Measurements from ENCODE around the gene CLDN5. TPM values are rescaled to one million over a fixed set of nuclear protein-coding genes. Genes with fewer than 3 reads are reported as not detected.

The CLDN5 gene, protein sequence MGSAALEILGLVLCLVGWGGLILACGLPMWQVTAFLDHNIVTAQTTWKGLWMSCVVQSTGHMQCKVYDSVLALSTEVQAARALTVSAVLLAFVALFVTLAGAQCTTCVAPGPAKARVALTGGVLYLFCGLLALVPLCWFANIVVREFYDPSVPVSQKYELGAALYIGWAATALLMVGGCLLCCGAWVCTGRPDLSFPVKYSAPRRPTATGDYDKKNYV
- polyA plus RNA-seq (2013, experiment 1 of 2; ENCODE audit: insufficient read length): 0.14 TPM
- 2.4 TPM for polyA plus RNA-seq (2013, experiment 2 of 2; ENCODE audit: insufficient read length)

DNA sequence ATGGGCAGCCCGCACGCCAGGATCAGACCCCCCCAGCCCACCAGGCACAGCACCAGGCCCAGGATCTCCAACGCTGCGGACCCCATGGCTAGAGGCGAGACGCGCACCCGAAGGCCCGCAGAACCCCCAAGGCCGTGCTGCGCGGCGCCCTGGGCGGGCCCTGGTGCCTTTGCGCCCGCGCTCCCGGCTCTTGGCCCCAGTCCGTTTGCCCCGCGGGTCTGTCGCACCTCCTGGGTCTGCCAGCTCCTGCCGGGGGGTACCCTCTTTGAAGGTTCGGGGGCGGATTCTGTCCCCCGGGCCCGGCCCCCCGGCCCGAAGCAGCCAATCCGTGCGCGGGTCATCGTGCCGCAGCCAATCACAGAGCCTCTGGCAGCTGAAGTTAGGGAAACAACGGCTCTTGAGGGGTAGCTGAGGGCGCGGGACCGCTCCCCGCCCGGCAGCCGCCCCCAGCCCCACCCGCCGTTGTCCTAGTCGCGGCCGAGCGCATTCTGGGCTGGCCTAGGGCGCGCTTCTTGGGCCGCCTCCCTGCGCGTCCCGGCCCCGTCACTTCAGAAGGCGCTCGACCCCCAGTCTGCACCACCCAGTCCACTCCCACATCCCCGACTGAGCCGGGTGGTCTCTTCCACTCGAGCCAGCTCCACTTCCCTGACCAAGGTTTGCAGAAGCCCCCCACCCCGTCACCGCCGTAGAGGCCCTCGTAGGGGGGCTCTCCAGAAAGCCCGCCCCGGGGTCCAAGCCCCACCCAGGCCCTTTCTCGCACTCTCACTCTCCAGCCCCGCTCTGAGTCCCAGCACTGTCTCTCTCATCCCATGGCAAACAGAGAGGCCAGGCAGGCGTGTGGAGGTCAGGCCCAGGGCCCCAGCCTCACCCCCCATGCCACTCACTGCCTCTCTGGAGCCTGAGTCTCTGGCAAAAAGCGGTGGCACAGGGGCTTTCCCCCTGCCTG is at the start of gene CLDN5:
Gene CLDN5, minus strand, starts transcription at position 241 of the 946 bp plus-strand sequence. Its CDS starts 155 bp downstream, at position 86.
- DNase-seq: no peak

DNA sequence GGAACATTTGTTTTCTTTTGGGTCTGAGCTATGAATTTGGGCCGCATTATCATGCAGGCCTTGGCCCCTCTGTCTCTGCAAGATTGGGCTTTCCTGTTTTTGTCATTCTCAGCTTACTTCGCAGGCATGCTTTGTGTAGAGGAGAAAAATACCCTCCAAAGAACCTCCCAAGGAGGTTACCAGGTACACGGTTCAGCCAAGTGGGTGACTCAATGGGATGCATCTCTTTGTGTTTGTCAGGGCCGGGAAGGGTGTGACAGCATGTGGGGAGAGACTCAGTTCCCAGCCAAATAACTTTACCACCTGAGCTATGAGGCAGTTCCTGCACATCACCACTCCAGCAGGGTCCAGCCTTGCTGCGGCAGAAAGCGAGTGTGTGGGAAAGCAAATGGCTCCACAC is 47.8 kb upstream of the CLDN5 start:
- DNase-seq: no peak

DNA sequence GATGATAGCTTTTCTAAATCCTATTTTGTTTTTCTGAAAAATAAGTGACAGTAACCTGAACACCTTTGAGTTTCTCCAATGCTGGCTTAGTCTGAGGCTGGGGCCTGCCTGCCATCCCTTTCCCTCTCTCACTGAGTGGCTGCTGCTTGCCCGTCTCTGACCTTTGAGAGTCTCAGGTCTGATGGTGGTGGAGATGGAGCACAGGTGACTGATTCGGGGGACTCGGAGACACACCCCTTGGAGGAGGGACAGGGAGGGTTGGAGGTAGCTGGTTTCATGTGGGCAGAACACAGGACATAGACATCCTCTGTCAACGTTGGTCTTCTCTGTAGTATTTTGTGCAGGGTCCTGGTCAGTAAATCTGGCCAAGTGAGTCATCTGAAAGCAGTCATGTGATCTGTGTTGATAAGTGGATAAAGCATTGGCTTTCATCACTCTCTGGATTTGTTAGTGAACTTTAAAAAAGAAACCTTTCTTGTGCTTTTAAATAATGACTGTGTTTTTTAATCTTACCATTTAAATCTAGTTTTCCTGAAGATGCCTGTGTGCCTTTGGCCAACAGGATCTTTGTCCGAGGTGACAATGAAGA is 47.1 kb upstream of the CLDN5 start:
- DNase-seq: no peak

DNA sequence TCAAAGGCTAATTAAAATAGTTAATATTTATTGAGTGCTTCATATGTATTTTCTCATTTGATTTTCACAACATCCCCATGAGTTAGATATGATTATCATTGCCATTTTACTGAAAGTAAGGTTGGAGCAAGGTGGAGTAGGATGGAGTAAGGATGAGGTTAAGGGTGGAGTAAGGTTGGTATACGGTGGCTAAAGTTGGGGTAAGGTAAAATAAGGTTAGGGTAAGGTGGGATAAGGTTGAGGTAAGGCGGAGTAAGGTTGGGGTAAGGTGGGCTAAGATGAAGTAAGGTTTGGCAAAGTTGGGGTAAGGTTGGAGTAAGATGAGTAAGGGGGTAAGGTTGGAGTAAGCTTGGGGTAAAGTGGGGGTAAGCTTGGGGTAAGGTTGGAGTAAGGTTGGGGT is 45.8 kb upstream of the CLDN5 start:
- DNase-seq: no peak

DNA sequence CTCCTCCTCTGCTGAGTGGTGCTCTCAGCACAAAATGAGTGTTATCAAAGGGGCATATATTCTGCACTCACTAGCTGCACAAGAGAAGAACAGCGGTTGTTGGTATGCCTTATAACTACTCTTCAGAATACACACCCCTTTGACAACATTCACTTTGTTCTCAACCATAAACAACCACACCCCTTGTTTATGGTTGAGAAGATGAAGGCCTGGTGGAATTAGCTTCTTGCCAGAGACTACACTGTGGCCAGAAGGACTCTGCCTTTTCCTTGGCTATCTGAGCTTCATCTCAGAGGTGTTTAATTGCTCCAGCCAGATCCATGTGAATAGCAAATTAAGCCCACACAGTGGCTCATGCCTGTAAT is 45.0 kb upstream of the CLDN5 start:
- DNase-seq: no peak

DNA sequence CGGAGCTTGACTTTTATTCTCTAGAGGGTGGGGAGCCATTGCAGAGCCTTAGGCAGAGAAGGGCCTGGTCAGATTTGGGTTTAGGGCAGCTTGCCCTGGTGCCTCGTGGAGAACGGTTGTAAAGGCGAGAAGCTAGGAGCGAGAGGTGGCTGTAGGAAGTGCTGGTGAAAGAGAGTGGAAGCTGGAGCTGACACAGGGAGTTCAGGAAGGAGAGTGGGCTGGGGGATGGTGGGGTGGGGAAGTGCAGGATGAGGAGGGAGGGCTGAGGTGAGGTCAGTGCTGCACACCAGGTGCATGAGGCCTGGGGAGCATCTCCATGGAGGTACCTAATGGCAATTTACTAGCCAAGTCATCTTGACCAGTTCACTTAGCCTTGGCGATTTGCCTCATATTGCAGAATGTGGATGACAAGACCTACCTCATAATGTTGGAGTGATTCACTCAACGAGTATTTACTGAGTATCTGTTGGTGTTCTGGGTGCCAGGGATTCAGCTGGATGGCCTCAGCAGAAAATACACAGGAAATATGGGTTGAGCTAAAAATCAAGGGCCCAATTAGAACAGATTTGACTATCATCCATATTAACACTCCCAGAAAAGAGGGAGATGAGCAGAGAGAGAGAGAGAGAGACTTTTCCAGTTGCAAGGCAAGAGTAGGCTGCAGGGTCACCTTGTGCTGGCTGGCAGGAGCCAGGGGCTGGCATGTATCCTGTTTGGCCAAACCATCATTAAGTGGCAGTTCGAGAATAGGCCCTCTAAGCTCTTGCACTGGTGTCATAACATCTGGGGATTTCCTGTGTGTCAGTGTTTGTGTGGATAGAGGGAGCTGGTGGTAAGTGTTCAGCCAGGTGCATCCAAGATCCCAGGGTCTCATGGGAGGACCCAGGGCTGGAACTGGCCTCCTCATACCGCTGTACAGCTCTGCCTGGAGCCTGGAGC is 44.4 kb upstream of the CLDN5 start:
- DNase-seq: peak; percentile 57

DNA sequence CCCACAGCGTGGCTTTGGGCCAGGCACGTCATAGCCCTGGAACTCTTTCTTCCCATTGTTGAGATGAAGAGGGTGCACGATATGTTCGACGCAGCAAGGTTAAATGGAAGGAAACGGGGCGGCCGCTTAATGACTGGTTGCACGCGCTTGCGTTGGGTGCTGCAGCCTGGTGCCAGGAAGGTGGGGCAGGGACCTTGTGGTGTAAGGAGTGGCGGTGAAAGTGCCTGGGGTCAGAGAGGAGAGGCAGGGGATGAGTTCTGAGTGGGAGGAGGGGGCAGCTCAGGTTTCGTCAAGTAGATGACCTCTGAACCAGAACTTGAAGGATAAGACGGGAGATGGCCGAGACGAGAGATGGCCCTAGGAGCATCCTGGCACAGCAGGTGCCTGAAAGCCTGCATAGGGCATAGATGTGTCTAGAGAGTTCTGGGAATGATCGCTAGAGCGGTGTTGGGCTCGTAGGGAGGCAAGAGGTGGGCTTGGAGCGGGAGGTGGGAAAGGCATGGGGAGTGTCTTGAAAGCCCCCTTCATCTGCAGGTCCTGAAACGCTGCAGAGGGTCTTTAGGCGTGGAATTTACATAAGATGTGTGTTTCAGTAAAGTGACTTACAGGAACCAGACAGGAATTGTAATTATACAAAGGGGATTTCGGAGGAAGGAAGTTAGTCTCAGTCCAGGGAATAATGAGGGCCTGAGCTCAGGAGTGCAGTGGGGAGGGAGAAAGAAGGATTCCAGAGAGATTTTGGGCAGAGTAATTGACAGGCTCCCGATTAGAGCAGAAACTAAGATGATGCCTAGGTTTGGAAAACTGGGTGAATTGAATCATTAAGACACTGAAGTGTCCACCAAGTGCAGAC is 43.2 kb upstream of the CLDN5 start:
- DNase-seq: no peak

DNA sequence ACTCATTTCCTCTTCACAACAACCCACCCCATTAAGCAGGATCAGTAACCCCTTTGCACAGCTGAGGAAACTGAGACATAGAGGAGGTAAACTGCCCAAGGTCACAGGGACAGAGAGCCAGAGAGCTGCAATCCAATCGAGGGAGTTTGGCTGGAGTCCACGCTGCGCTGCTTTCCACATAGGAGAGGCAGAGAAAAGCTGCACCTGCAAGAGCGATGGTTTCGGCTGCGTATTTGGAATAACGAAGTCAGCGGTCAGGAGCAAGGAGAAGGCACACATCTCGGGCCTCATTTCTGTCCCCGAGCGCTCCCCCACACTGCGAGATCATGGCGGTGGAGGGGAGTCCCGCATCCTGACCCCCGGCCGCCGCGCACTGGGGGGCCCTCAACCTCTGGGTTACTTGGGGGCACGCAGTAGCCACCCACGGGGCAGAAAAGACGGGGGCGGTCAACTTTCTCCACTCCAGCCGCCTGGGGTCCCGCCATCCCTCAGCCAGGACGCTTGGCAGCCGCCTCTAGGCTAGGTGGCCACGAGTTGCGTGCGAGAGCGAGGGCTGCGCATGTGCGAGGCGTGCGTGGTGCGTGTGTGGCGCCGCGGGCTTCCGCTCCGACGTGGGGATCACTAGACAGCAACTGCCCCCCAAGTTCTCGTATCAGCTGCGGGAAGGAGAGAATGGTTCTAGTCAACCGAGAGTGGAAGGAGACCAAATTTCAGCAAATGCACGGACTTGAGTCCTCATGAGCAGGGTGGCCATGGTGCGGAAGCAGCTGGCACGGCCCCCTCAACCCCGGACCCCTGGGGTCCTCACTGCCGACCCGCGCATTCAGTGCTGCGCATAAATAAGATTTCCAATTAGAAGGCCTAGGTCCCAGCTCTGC is 42.3 kb upstream of the CLDN5 start:
- DNase-seq: no peak

DNA sequence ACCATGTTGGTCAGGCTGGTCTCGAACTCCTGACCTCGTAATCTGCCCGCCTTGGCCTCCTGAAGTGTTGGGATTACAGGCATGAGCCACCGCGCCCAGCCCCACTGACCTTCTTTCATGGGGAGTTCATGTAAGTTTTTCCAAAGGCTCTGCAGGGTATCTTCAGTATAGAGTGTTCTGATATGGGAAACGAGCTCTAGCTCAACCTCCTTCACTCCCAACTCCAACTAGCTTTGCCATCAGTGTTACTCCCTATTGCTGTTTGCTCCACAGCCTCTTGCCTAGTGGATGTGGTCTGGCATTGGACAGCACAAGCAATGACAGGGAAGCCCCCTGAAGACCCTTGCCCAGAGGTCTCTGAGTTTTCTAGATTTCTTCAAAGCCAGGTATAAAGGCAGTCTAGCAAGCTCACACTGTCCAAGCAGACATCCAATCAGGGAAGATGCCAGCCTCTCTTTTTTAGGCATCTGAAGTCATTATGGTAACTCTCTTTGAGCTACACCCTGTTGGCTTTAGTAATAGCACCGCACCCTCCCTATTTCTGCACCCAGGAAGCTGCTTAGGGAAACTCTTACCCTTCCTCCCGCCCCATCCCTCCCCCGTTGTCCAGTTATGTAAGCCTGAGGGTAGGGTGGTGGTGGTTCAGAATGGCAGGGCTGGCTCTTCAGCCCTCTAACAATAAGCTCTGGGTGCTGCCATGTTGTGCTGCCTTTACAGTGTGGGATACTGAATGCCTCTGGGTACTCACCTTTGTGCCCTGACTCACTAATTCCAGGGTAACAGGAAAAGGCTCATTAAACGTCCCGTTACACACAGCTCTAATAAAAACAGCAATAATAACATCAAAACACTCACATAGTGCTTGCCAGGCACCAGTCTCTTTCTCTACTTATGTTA is 41.4 kb upstream of the CLDN5 start:
- DNase-seq: no peak

DNA sequence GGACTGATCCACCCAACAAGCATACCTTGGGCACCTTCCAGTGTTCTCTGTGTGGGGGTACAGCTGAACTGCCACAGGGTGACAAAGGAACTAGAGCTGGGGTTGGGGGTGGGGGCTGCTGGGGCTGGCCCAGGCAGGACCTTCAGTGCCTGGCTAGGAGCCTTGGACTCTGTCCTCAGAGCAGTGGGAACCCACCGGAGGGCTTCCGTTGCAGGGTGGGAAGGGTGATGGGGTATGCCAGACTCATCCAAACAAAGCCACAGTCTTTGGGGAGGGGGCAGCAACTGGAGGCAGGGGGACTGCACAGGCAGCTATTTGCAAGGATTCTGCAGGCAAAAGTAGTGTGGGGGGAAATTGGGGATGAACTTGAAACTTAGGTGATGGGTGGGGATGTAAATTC is 35.7 kb upstream of the CLDN5 start:
- DNase-seq: no peak

DNA sequence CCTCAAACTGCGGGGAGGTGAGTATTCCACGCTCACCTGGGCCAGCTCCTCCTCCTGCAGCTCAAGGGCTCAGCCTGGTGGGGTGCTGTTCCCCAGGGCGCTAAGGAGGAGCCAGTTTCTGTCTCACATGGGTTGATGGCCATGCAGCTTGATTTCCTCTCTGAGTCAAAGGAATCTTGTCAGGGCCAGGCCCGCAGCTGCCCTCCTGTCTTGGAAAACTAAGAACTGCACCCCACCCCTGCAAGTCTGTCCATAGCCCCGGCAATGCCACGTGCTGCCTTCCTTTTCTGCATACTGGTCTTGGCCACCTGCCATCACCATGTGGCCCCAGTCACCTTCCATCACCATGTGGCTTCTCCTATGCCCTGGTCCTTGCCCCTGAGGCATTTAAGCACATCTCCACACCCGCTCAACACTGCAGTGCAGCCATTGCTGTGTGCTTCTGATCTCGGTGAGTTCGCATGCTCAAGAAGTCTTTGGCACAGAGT is 35.2 kb upstream of the CLDN5 start:
- DNase-seq: no peak

DNA sequence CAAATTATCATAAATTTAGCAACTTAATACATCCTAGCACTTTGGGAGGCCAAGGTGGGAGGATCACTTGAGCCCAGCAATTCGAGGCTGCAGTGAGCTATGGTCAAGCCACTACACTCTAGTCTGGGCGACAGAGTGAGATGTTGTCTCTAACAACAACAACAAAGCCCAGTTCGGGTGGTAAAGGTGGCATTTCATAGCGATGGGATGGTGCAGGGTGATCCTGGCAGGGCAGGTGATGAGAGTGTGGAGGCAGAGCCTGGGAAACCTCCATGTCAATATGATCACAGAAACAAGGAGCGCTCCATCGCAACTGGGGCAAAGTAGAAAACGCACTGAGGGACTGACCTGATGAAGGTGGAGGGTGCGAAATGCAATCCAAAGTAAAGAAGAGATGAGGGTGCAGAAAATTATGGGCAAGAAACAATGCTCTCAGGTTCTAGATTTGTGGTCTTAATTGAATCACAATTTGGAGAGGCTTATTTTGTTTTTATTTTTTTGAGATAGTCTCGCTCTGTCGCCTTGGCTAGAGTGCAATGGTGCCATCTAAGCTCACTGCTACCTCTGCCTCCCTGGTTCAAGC is 32.8 kb upstream of the CLDN5 start:
- no peak for DNase-seq

DNA sequence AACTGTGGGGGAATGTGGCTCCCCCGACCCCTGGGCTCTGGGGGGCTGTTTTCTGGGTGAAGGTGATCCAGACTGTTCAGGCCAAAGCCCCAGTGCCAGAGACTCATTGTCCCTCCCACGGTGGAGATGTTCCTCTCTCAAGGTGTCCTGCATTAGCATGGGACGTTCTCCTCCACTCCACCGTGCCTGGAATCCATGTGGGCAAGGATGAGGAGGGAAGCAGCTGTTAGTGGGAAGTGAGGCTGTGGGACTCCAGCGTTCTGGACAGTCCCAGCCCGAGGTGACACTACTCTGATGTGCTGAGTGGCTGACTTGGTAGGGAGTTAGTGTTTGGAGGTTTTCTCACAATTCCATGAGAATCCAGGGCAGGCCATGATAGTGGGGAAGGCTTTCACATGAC is 31.4 kb upstream of the CLDN5 start:
- no peak for DNase-seq

DNA sequence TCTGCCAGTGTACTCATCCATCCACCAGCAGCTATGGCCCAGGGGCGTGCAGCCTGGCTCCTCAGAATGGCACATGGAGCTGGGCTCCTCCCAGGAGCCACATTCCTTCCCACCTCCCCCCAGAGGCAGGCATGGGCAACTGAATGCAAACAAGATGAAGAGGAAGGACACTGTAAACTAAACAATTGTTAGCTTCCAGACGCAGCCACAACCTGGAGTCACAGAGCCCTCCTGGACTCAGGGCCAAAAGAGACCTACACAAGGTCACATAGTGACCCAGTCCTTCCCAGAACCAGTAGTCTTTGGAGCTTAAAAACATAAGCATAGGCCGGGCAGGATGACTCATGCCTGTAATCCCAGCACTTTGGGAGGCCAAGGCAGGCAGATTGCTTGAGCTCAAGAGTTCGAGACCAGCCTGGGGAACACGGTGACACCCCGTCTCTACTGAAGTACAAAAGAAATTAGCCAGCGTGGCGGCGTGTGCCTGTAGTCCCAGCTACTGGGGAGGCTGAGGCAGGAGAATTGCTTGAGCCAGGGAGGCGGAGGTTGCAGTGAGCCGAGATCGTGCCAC is 30.7 kb upstream of the CLDN5 start:
- peak; percentile 34 for DNase-seq

DNA sequence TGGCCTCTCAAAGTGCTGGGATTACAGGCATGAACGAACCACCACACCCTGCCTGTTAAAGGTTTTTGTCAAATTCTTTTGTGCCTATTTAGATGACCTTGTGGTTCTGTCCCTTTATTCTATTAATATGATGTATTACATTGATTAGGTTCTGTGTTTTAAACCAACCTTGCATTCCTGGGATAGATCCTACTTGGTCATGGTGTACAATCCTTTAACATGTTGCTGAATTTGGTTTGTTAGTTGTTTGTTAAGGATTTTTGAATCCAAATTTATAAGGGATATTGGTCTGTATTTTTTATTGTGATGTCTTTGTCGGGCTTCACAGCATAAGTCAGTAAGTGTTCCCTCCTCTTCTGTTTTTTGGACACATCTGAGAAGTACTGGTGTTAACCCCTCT is 29.0 kb upstream of the CLDN5 start:
- DNase-seq: no peak

DNA sequence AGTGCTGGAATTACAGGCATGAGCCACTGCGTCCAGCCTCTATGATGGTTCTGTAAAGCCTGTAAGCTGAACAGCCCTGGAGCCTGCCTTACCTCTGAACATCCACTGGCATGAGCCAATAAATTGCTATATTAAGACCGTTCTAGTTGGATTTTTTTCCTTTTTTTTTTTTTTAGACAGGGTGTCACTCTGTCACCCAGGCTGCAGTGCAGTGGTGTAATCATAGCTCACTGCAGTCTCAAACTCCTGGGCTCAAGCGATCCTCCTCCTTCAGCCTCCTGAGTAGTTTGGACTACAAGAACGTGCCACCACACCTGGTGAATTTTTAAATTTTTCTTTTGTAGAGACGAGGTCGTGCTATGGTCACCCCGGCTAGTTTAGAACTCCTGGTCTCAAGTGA is 26.2 kb upstream of the CLDN5 start:
- no peak for DNase-seq

DNA sequence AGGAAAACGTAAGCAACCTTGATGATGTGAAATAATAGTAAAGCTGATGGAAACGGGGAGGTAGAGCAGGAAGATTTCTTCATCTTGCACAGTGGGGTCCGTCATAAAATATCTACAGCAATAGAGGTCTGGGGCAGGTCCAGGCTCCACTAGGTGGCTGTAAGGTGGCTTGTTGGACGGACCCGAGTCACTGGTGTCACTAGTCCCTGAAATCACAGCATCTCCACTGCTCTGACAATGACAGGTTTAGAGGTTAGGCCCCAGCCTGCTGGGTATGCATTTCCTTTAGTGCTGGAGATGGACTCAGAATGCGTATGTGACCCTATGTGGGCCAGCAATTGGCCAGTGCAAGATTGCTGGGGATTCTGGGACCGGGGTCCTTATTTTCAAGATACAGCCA is 25.2 kb upstream of the CLDN5 start:
- DNase-seq: no peak

DNA sequence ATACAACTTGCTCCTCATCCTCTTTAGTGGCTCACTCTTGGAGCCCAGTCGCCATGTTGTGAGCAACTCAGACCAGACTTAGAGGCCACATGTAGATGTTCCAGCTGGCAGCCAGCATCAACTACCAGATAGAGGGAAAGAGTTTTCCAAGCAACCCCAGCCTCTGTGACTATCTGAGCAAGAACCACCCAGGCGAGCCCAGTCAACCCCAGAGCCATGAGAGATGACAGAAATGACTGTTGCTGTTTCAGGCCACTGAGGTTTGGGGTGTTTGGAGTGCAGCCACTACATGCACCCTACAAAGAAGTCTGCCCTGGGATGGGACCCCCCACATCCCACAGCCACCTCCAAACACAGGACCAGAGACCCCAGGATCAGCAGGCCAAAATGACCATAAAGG is 24.8 kb upstream of the CLDN5 start:
- no peak for DNase-seq
